Thyroid gland (tissue), 4 donors: ENCODE data around the gene NMBR.

Experiments used
- POLR2A ChIP-seq, 2 donors: fragments of 450-650 bp; IDR thresholded peaks; one replicate each; pipeline ENCODE4 v1.6.1; 2017; ENCODE audit warnings: antibody characterized with exemption in 2 of 2, mild to moderate bottlenecking in 2 of 2, moderate library complexity in 1 of 2
- TF ChIP-seq, protein P1 (sequence below), 6 experiments: fragments of 200-600 bp in 3 of 6; fragments of 450-650 bp in 3 of 6; sonication (generic) in 3 of 6; IDR thresholded peaks; one replicate each; pipeline ENCODE4 v1.5.1; 2016 to 2019; ENCODE audit warnings: antibody characterized with exemption in 6 of 6, mild to moderate bottlenecking in 2 of 6, inconsistent platforms in 1 of 6, moderate library complexity in 1 of 6

DNA sequence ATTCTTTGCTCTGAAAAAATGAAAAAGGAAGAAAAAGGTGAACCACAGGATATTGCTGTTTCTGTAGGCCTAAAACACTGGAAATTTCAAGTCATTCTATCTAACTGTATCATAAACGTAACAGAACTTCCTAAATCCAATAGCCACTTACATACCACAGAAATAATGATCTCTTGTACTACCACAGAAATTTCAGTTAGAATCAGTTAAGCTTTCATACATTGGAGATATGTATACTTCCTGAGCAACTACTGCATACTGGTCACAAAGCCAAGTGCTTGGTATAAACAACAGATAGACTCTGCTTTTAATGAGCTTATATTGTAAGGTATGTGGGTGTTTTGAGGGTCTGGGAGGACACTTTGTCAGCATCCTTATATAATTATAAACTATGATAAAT lies 38.7 kb upstream of the NMBR start:
- no peak for TF ChIP-seq POLR2A (IDR thresholded peaks at IDR 0.05)
- TF ChIP-seq, protein P1, sequence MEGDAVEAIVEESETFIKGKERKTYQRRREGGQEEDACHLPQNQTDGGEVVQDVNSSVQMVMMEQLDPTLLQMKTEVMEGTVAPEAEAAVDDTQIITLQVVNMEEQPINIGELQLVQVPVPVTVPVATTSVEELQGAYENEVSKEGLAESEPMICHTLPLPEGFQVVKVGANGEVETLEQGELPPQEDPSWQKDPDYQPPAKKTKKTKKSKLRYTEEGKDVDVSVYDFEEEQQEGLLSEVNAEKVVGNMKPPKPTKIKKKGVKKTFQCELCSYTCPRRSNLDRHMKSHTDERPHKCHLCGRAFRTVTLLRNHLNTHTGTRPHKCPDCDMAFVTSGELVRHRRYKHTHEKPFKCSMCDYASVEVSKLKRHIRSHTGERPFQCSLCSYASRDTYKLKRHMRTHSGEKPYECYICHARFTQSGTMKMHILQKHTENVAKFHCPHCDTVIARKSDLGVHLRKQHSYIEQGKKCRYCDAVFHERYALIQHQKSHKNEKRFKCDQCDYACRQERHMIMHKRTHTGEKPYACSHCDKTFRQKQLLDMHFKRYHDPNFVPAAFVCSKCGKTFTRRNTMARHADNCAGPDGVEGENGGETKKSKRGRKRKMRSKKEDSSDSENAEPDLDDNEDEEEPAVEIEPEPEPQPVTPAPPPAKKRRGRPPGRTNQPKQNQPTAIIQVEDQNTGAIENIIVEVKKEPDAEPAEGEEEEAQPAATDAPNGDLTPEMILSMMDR (IDR thresholded peaks at IDR 0.05) = no peak
